Rectal smooth muscle tissue (tissue), 1 donor: Measurements from ENCODE around the gene TMEM252.

ENCODE experiments used
- H3K27ac ChIP-seq: one replicate; pipeline ENCODE4 v1.7.0; 2013; ENCODE audit warnings: low read depth, low read length, inconsistent platforms
- H3K27me3 ChIP-seq: one replicate; pipeline ENCODE4 v1.7.0; 2013; ENCODE audit warnings: low read length; ENCODE audit not compliant: control insufficient read depth, insufficient read depth
- H3K36me3 ChIP-seq: one replicate; pipeline ENCODE4 v1.7.0; 2013; ENCODE audit warnings: low read length; ENCODE audit not compliant: control insufficient read depth, insufficient read depth
- H3K4me1 ChIP-seq: one replicate; pipeline ENCODE4 v1.7.0; 2013; ENCODE audit warnings: low read length; ENCODE audit not compliant: control insufficient read depth, insufficient read depth
- H3K4me3 ChIP-seq: one replicate; pipeline ENCODE4 v1.7.0; 2013; ENCODE audit warnings: low read length
- H3K9ac ChIP-seq: one replicate; pipeline ENCODE4 v1.7.0; 2013; ENCODE audit warnings: low read length

Gene TMEM252, protein sequence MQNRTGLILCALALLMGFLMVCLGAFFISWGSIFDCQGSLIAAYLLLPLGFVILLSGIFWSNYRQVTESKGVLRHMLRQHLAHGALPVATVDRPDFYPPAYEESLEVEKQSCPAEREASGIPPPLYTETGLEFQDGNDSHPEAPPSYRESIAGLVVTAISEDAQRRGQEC

DNA sequence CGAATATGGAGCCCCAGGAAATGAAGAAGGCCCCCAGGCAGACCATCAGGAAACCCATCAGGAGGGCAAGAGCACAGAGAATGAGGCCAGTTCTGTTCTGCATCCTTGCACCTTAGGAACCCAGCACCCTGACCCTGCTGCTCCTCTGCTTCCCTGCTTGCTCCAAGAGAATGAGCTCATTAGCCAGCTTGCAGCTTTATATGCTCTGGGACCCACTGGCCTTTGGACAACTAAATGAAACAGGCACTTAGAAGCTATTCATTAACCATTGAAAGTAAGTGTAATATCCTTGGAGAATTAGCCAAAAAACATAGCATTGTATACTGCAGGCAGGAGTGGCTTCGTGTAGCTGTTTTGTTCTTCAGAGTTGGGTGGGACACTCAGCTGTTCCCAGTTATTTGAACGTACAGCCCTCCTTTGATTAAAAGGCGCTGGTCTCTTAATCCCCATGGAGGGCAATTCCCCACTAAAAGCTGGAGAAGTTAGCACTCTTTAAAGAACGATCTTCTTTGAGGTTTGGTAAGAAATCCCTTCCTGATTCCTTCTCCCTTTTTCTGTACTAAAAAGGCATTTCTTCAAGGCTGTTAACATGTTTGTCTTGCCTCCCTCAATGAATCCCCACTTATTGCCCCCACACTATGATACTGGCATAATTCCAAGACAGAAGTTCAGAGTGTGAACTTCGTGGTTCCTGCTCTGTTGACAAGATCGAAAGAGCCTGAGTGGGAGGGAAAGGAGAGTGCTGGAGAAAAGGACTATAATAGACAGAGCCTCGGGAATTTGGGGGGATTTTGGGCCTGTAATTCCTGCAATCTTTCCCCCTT, at the start of gene TMEM252:
TMEM252 (minus strand) TSS at position 172 of the 824 bp plus-strand sequence; CDS start at position 103, 69 bp downstream.
- Histone ChIP-seq H3K36me3 (no peaks in the 10 kb centered on the region), H3K9ac (no peak within 1 kb of the TSS), H3K4me1 (peaks cover 38% of the 10 kb centered on the region), H3K4me3 (peak within 1 kb of the TSS; percentile 23), H3K27me3 (no peaks in the 10 kb centered on the region), H3K27ac (peak within 1 kb of the TSS; percentile 69)

DNA sequence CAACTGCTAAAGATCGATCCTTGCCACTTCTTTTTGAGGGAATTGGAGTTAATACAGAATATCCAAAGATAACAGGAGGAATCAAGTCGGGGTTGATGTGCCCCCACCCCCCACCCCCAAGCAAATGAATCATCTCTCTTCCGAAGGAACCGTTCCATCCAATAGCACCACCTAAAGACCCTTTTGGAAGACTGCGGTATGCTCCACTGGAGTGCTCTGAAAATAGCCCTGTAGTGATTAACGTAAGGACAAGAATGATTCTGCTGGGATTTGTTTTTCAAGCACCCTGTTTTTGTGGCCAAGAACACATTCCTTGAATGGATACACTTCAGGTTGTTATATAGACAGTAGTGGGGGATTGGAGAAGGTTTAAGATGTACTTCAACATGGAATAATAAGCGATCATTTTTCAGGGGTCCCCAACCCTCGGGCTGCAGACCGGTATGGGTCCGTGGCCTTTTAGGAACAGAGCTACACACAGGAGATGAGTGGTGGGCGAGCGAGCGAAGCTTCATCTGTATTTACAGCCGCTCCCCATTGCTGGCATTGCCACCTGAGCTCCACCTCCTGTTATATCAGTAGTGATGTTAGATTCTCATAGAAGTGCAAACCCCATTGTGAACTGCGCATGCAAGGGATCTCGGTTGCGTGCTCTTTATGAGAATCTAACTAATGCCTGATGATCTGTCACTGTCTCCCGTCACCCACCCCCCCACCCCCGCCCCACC, 44.5 kb upstream of the TMEM252 start:
- Histone ChIP-seq H3K27ac (no peak overlapping the region), H3K4me1 (no peaks in the 10 kb centered on the region), H3K4me3 (no peak overlapping the region), H3K36me3 (no peaks in the 10 kb centered on the region), H3K27me3 (no peaks in the 10 kb centered on the region), H3K9ac (no peak overlapping the region)

DNA sequence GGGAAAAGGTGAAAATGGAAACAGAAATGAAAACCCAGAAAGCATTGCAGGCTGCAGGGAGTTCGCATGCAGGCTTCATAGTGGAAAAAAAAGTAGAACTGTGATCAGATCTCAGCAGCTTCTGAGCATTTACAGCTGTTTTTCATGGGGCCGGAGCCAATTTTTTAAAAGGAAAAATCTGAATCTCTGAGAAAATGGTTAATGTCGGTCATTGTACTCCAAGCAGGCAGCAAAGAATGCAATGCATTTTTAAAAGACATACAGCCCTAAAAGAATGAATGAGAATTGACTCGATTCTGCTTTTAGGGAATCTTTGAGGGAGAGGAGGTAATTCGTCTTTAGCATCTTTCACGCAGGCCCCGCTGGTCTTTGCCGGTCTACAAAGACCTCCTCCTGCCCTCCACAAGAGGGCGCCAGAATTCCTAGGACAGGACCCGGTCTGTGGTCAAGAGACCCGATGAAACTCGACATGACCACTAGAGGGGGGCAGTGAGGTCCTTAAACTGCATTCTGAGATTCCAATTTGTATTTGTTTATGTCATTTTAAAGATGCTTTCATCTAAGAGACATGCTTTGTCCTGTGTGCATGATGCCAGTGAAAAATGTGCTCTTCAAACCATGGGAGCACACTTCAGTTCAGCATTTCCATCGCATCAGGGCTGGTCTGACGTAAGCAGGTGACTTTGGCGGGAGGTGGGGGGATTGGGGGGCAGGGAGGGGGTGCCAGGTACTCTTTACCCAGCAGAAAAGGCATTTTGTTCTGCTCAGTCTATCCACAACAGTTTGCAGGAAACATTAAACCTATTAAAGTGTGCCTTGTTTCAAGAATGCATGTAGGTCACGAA, 43.7 kb upstream of the TMEM252 start:
- Histone ChIP-seq H3K9ac (no peak overlapping the region), H3K4me3 (no peak overlapping the region), H3K27me3 (no peaks in the 10 kb centered on the region), H3K27ac (no peak overlapping the region), H3K36me3 (no peaks in the 10 kb centered on the region), H3K4me1 (no peaks in the 10 kb centered on the region)

DNA sequence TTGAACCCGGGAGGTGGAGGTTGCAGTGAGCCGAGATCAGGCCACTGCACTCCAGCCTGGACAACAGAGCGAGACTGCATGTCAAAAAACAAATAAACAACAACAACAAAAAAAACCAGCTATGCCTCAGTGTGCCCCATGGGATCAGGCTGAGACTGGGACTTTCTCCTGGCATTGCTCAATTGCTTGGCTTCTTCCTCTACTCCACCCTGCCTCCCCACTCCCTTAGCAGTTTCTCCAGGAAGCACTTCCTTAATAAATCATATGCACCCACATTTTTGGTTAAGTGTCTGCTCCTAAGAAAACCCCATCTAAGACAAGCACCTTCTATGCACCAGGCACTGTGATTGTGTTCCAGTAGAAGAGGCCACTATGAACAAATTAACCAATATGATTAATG, 41.0 kb upstream of the TMEM252 start:
- no peaks in the 10 kb centered on the region for H3K27me3 ChIP-seq
- H3K36me3 ChIP-seq: no peaks in the 10 kb centered on the region
- H3K4me1 ChIP-seq: no peaks in the 10 kb centered on the region
- no peak overlapping the region for H3K27ac ChIP-seq
- H3K9ac ChIP-seq: no peak overlapping the region
- no peak overlapping the region for H3K4me3 ChIP-seq

DNA sequence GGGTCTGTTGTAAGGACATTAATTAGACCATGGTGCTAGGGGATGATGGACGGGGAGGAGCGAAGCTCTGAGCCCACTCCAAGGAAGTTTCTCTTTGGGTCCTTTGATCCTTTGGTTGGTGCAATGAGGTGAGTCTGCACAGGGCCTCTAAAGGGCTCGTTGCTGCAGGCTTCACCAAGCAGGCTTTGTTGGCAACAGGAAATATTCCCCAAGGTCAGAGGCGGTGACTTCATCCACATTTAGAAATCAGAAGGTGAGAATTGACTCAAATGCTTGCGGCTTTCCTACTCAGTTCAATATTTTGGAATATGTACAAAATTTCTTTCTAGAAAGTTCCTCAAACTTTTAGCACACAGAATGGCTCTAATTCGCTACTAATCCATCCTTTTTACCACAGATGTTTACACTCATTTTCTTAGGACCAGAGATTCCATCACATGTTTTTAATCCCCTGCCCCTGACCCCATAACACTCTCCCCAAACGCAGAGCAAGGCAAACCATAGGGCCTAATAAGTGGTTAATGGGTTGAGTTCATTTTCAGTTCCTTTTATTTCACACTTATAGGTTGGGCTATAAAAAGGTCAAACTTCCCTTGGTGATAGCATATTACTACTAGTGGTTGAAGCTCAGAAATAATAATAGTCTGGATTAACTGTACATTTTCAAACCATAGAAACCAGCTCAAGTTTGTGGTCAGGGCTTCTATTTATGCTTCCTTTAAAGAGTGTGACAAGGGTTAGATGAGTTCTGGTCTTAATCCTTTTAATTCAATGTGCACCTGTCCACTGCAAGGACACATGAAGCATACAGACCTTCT, 37.3 kb upstream of the TMEM252 start:
- no peaks in the 10 kb centered on the region for H3K27me3 ChIP-seq
- H3K9ac ChIP-seq: no peak overlapping the region
- H3K36me3 ChIP-seq: no peaks in the 10 kb centered on the region
- H3K4me3 ChIP-seq: no peak overlapping the region
- H3K27ac ChIP-seq: no peak overlapping the region
- H3K4me1 ChIP-seq: no peaks in the 10 kb centered on the region

DNA sequence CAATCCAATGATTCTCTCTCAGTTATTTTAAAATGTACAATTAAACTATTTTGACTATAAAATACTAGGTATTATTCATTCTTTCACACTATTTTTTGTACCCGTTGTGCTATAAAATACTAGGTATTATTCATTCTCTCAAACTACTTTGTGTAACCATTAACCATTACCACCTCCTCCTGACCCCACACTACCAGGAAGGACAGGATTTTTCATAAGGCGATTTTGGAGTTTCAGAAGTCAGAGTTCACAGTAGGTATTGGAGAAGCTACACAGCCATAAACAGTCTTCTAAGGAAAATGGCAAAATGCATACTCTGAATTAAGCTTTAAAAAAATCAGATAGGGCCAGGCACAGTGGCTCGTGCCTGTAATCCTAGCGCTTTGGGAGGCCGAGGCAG, 35.1 kb upstream of the TMEM252 start:
- Histone ChIP-seq H3K27ac (no peak overlapping the region), H3K27me3 (no peaks in the 10 kb centered on the region), H3K9ac (no peak overlapping the region), H3K36me3 (no peaks in the 10 kb centered on the region), H3K4me3 (no peak overlapping the region), H3K4me1 (no peaks in the 10 kb centered on the region)

DNA sequence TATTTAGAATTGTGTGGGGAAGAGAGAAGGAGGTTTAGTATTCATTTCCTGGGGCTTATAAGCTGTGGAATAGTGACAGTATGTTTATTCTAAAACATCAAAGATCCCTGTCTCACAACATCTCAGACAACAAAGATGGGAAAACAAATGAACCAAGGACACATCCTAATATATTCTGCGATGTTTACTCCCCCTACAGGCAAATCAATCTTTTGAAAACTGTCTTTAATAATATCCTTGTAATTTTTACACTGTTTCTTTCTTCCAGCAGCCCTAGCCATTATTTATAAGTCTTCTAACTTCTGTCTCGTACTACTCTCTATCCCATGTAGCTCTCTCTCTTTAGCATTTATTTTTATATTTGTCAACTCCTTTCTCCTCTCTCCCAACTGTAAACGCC, 33.5 kb upstream of the TMEM252 start:
- Histone ChIP-seq H3K27ac (no peak overlapping the region), H3K36me3 (no peaks in the 10 kb centered on the region), H3K4me1 (no peaks in the 10 kb centered on the region), H3K4me3 (no peak overlapping the region), H3K27me3 (no peaks in the 10 kb centered on the region), H3K9ac (no peak overlapping the region)

DNA sequence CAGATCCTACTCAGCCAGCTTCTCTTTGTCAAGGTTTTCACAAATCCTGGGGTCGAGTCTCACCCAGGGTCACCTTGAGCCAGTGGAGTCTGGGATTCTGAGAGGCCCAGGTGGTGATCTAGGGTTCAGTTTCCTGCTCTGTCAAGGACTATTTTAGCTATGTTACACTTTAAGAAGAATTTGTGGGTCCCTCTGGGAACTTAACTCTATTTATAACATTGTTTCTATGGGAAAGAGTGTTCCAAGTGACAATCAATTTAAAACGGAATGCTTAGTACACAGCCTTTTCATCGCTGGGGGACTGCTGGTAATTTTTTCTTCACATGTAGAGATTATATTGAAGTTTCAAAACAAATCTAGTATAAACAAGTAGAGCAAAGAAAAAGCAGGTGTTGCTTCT, 26.9 kb upstream of the TMEM252 start:
- Histone ChIP-seq H3K4me1 (peaks cover 7% of the 10 kb centered on the region), H3K27ac (no peak overlapping the region), H3K36me3 (no peaks in the 10 kb centered on the region), H3K9ac (no peak overlapping the region), H3K4me3 (no peak overlapping the region), H3K27me3 (no peaks in the 10 kb centered on the region)

DNA sequence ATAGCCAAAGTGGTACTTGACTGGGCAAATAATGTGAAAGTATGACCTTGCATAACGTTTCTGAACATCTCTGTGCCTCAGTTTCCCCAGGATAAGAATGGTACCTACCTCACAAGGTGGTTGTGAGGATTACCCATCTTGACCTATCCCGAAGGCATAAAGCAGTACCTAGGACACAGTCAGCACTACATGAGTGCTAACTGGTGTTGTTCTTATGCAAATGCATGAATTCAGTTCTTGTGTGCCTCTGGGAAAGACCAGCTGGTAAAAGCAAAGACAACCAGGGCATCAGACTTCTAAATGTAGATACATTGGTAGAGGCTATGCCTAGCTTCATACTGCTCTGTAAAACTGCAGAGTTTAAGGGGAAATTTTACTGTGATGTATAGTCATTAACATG, 21.8 kb upstream of the TMEM252 start:
- Histone ChIP-seq H3K27me3 (no peaks in the 10 kb centered on the region), H3K9ac (no peak overlapping the region), H3K36me3 (no peaks in the 10 kb centered on the region), H3K4me1 (peaks cover 13% of the 10 kb centered on the region), H3K4me3 (no peak overlapping the region), H3K27ac (no peak overlapping the region)

DNA sequence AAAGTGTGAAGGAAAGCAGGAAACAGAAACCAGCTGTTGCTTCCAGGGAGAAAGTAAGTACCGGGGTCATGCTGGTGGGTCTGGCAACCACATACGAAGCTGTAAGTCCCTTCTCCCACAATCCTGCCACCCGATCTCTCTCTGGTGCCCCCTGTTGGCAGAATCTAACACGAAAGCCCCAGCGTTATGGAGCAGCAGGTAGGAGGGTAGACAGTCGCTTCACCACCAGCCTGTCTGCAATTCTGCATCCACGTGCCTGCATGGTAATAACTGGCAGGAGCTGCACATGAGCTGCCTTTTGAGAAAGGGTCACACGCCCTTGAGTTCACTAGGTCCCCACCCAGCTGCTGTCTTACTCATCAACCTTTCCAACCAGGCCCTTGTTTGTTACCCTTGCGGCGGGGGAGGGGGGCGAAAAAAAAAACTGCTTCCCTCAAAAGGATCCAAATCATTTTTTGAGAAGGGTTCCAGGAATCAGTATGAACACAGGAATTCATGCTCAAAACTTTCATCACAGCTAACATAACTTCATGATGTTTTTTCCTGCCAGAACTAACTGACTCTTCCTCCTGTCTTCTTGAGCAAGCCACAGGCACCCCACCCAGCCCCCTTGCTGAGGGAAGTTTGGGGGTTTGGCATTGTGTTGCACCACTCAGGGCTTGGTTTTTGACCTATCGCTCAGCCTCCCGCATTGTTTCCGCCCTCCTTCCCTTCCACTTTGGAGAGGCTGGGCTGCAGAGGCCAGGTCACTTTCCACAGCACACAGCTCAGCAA, 19.6 kb upstream of the TMEM252 start:
- Histone ChIP-seq H3K4me1 (peaks cover 13% of the 10 kb centered on the region), H3K4me3 (no peak overlapping the region), H3K9ac (no peak overlapping the region), H3K27me3 (no peaks in the 10 kb centered on the region), H3K27ac (peak overlapping the region; percentile 49), H3K36me3 (no peaks in the 10 kb centered on the region)

DNA sequence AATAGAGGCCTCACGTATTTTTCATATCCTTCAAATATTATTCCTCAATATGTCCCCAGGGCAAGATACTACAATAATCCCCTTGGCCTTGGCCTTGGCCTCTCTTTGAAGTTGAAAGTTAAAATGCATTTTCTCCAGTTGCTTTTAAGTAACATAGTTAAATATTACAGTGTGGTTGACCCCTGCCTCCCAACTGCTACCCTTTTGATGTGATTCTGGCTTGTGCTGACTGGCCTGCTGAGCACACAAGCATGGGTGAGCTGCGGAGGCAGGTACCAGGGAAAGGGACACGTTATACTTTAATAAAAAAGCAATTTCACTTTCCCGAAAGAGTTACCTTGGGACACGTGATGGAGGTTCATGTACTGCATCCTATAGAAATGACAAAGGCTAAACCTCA, 17.9 kb upstream of the TMEM252 start:
- Histone ChIP-seq H3K27me3 (no peaks in the 10 kb centered on the region), H3K9ac (no peak overlapping the region), H3K4me1 (peaks cover 12% of the 10 kb centered on the region), H3K36me3 (no peaks in the 10 kb centered on the region), H3K27ac (no peak overlapping the region), H3K4me3 (no peak overlapping the region)
